ENCODE results near the gene NCOA7. TPM values are rescaled to one million over a fixed set of nuclear protein-coding genes. Genes with fewer than 3 reads are reported as not detected.

Gene NCOA7
- total and polyA plus RNA-seq, 2 of the 8 experiments (the other 6 are each of a cell fraction or from before 2014, with no cell fraction given): 2.6 to 10.7 TPM

DNA sequence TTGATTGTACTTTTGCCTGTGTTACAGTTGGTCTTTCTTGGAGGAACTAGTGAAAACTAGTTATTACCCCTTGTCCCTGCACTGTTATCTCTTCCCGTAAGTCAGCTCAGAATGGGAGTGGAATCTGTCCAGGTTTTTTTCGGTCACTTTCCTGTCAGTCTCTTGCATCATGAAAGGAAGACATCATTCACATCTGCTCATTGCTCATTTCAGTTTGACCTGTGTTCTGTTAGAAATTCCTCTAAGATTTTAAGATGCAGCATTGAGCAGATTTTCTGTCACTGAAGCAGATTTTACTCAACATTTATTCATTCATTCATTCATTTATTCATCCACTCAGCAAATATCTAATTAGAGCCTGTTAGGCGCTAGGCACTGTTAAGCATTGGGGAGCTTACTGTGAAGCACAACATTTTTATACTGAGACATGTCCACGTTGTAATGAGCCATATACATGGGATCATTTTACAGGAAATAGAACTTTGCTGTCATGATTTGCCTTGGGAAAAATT, 132.7 kb downstream of the NCOA7 start (continued):
- TF ChIP-seq SP2 (IDR thresholded peaks at IDR 0.05; ENCODE audit: low read length) (no peak), SIN3A (conservative IDR thresholded peaks at IDR 0.05 in 1 of 2, IDR thresholded peaks at IDR 0.05 in 1 of 2; ENCODE audit: low read depth in 1 of 2, low read length in 2 of 2) (no peak), RBBP5 (IDR thresholded peaks at IDR 0.05; ENCODE audit: borderline replicate concordance, low read depth, low read length) (no peak), KDM5A (IDR thresholded peaks at IDR 0.05; ENCODE audit: low read length) (no peak), JUN (IDR thresholded peaks at IDR 0.05; ENCODE audit: low read depth, low read length) (no peak)
- TF ChIP-seq, protein P1, sequence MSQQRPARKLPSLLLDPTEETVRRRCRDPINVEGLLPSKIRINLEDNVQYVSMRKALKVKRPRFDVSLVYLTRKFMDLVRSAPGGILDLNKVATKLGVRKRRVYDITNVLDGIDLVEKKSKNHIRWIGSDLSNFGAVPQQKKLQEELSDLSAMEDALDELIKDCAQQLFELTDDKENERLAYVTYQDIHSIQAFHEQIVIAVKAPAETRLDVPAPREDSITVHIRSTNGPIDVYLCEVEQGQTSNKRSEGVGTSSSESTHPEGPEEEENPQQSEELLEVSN (IDR thresholded peaks at IDR 0.05): no peak
